HepG2 (cell line): ENCODE data around the gene TNMD. TPM values are rescaled to one million over a fixed set of nuclear protein-coding genes. Genes with fewer than 3 reads are reported as not detected.
A peak's percentile ranks its signal among the peaks of the same experiment; 100 is the strongest.

Experiments used
- ATAC-seq: fragments of 200-7000 bp; cut with Tn5 transposase; 3 replicates; pipeline ENCODE4 v1.9.1; 2020; ENCODE audit warnings: mild to moderate bottlenecking, moderate library complexity
- BruUV-seq: library from RNA; stranded (reverse); fragments of 400-500 nt; replicated peaks from 2 replicates; lab custom pipeline; 2021; lab: Mats Ljungman, UMichigan
- CTCF ChIA-PET: fragments of 300-600 bp; formaldehyde crosslinking; extraction: SDS; loops from one replicate; lab custom pipeline; 2021; ENCODE audit warnings: low total read pairs, inconsistent platforms, low intra/inter-chr PET ratio; lab: Yijun Ruan, JAX
- POLR2A ChIA-PET: fragments of 350-600 bp; sonication (Branson Sonifier 250); formaldehyde crosslinking; loops from one replicate; lab custom pipeline; 2020; ENCODE audit warnings: antibody characterized with exemption, inconsistent platforms; lab: Yijun Ruan, JAX
- DNase-seq: peaks from one replicate; pipeline ENCODE4 v3.0.0-alpha.2; 2015; ENCODE audit warnings: low spot score
- FAIRE-seq: peaks from 3 replicates; lab custom pipeline; 2011; peaks lifted over from hg19 to GRCh38; lab: Jason Lieb, UNC
- H2AFZ ChIP-seq: one replicate; pipeline ENCODE4 v1.6.1; 2011; ENCODE audit warnings: low read length, inconsistent platforms
- H3K27ac ChIP-seq: fragments of 300-600 bp; 3 replicates; pipeline ENCODE4 v1.8.0; 2011; ENCODE audit warnings: mixed run types, mild to moderate bottlenecking, mixed read lengths, low read length, inconsistent platforms; ENCODE audit not compliant: insufficient read depth; ENCODE audit errors: extremely low read length
- H3K27me3 ChIP-seq, 2 experiments: fragments of 200-600 bp in 1 of 2; 2 replicates in 1 of 2; 3 replicates in 1 of 2; pipeline versions ENCODE4 v1.6.0 to v1.8.0; 2011; ENCODE audit warnings: low read length in 2 of 2, mild to moderate bottlenecking in 2 of 2, moderate library complexity in 2 of 2, inconsistent platforms in 1 of 2; ENCODE audit not compliant: insufficient read depth in 2 of 2, control insufficient read depth in 1 of 2
- H3K36me3 ChIP-seq, 2 experiments: fragments of 200-600 bp in 1 of 2; replicated peaks in 1 of 2; 2 replicates in 1 of 2; 3 replicates in 1 of 2; pipeline versions ENCODE4 v1.5.1 to v1.8.0; 2011; ENCODE audit warnings: low read length in 2 of 2, inconsistent platforms in 1 of 2; ENCODE audit not compliant: insufficient read depth in 2 of 2, control insufficient read depth in 1 of 2
- H3K4me1 ChIP-seq: 2 replicates; pipeline ENCODE4 v1.5.1; 2012; ENCODE audit warnings: low read length, inconsistent platforms; ENCODE audit not compliant: insufficient read depth
- H3K4me2 ChIP-seq: 2 replicates; pipeline ENCODE4 v1.6.0; 2011; ENCODE audit warnings: low read depth, low read length, inconsistent platforms
- H3K4me3 ChIP-seq, 3 experiments: fragments of 200-600 bp in 1 of 3; sonication (generic), shearing (Covaris generic) in 1 of 3; replicated peaks in 1 of 3; 2 replicates each; pipeline ENCODE4 v1.5.1; 2011 to 2016; ENCODE audit warnings: low read length in 3 of 3, inconsistent platforms in 2 of 3, low read depth in 2 of 3, mild to moderate bottlenecking in 2 of 3, control low read depth in 1 of 3, mixed read lengths in 1 of 3; ENCODE audit not compliant: insufficient read depth in 1 of 3
- H3K79me2 ChIP-seq: one replicate; pipeline ENCODE4 v1.6.1; 2011; ENCODE audit warnings: low read length, inconsistent platforms; ENCODE audit not compliant: insufficient read depth
- H3K9ac ChIP-seq: 2 replicates; pipeline ENCODE4 v1.6.0; 2011; ENCODE audit warnings: mild to moderate bottlenecking, low read depth, low read length, inconsistent platforms; ENCODE audit not compliant: insufficient read depth
- H3K9me3 ChIP-seq: 2 replicates; pipeline ENCODE4 v1.5.1; 2012; ENCODE audit warnings: mild to moderate bottlenecking, low read length
- H4K20me1 ChIP-seq: 2 replicates; pipeline ENCODE4 v1.6.0; 2011; ENCODE audit warnings: inconsistent platforms, mild to moderate bottlenecking, low read length, moderate library complexity; ENCODE audit not compliant: insufficient read depth
- AHDC1 ChIP-seq: sonication (generic); formaldehyde crosslinking; IDR thresholded peaks from 2 replicates; pipeline ENCODE4 v1.5.1; 2020; ENCODE audit warnings: mild to moderate bottlenecking, missing genetic modification reagents, borderline replicate concordance
- ASH2L ChIP-seq: fragments of 300-600, 200-600 bp; sonication (generic); IDR thresholded peaks from 2 replicates; pipeline ENCODE4 v1.7.0; 2017; ENCODE audit warnings: low read depth, mild to moderate bottlenecking, moderate library complexity, mixed read lengths, low read length; ENCODE audit not compliant: insufficient read length
- CTCF ChIP-seq: sonication (generic); formaldehyde crosslinking; IDR thresholded peaks from 2 replicates; pipeline ENCODE4 v1.5.0; 2020; ENCODE audit warnings: mild to moderate bottlenecking, missing genetic modification reagents, moderate library complexity
- MLXIP ChIP-seq: sonication (generic); formaldehyde crosslinking; IDR thresholded peaks from 2 replicates; pipeline ENCODE4 v1.9.0; 2021; ENCODE audit warnings: missing genetic modification reagents, borderline replicate concordance
- ONECUT2 ChIP-seq: sonication (generic); formaldehyde crosslinking; IDR thresholded peaks from 2 replicates; pipeline ENCODE4 v1.4.0; 2020; ENCODE audit warnings: missing genetic modification reagents
- THAP11 ChIP-seq: IDR thresholded peaks from 2 replicates; pipeline ENCODE4 v1.6.1; 2016; ENCODE audit warnings: missing biosample characterization, missing genetic modification reagents
- TRIM22 ChIP-seq: fragments of 450-650 bp; IDR thresholded peaks from 2 replicates; pipeline ENCODE4 v1.6.1; 2017
- ZNF580 ChIP-seq: IDR thresholded peaks from 2 replicates; pipeline ENCODE4 v1.6.1; 2016; ENCODE audit warnings: low read depth, borderline replicate concordance
- WGBS: methylation state at CpG from one replicate; pipeline ENCODE4 v1.1.6; 2017; ENCODE audit warnings: low lambda C conversion rate; 5-methylcytosine and 5-hydroxymethylcytosine counted together
- in situ Hi-C: cut with HindIII; loops from 2 replicates; pipeline ENCODE4 v1.10.0; 2017; ENCODE audit warnings: low pct_unique_long_range_greater_than_20kb; ENCODE audit not compliant: extremely low pct_ligation_motif_present
- intact Hi-C: fragments of 100-400 bp; cut with micrococcal nuclease; formaldehyde crosslinking; loops from one replicate; pipeline ENCODE4 v1.10.0; 2022; ENCODE audit not compliant: unreplicated experiment
- polyA plus RNA-seq, 8 experiments: library from polyadenylated mRNA; depleted of rRNA in 3 of 8; stranded (reverse) in 7 of 8; unstranded in 1 of 8; fragments of >200 nt; fragmentation: Illumina TruSeq in 4 of 8; extraction: Trizol in 4 of 8; gene quantifications; 2 replicates each; pipeline versions ENCODE4 v1.2.1 to v1.2.3, GENCODE V29; 2011 to 2016; ENCODE audit warnings: low read depth in 4 of 8, missing spikeins in 1 of 8, mixed read lengths in 1 of 8; ENCODE audit not compliant: insufficient read depth in 1 of 8
- total RNA-seq, 5 experiments: library from RNA; depleted of rRNA; stranded (reverse); fragments of >200 nt; fragmentation: Illumina TruSeq; extraction: Trizol; gene quantifications; 2 replicates each; pipeline ENCODE4 v1.2.3, GENCODE V29; 2016; ENCODE audit warnings: low read depth in 1 of 5

The TNMD gene
- total and polyA plus RNA-seq, 2 of the 13 experiments (the other 11 are each of a cell fraction or from before 2014, with no cell fraction given), result not detected

GRCh38 chrX:100636321-100636991 is 51.7 kb downstream of the TNMD start, which contains the start of gene TSPAN6:
Gene TSPAN6 (minus strand): TSS chrX:100636806. CDS start chrX:100636694, 112 bp downstream.
- CTCF ChIA-PET, result no interaction called here
- Histone ChIP-seq H4K20me1 (no peaks in the 10 kb centered on the region), H3K4me1 (peaks cover 30% of the 10 kb centered on the region; the same call in 1 of the 2 replicates), H3K4me3 (peak within 1 kb of the TSS; percentile 66 to 77 (median 73)), H3K9me3 (no peaks in the 10 kb centered on the region), H3K4me2 (peak within 1 kb of the TSS; percentile 64), H3K27me3 (no peaks in the 10 kb centered on the region; a peak in 1 of 5 replicates), H3K79me2 (peaks cover 12% of the 10 kb centered on the region), H2AFZ (no peak within 1 kb of the TSS), H3K27ac (peak within 1 kb of the TSS; percentile 92), H3K9ac (peak within 1 kb of the TSS; percentile 84), H3K36me3 (peaks cover 0 to 1% of the 10 kb centered on the region in 2 experiments; a peak in 2 of 5 replicates)
- 0% methylated on average over 2 of the region's 51 CpGs for WGBS
- intact Hi-C loops, result loop anchor here (1.0 kb wide), 2 partner anchors 13 to 124 kb away; no protein-coding TSS in a partner anchor
- POLR2A ChIA-PET, result interaction anchor here (1.4 to 2.5 kb wide), 3 partner anchors 11 to 22 kb away, joined by 5 to 67 read pairs (median 11); no protein-coding TSS in a partner anchor
- peak; percentile 86 for DNase-seq
- FAIRE-seq, result peak; percentile 100
- in situ Hi-C loops, result no loop called here
- TSS peak; percentile 70 for BruUV-seq
- peak; percentile 99 for ATAC-seq
- TF ChIP-seq ASH2L, result peak; percentile 52
- TF ChIP-seq THAP11 (CRISPR knock-in tag), result 0 out of 2 replicates have a peak, but pooled peaks have one; percentile 14
- no peak for TF ChIP-seq TRIM22
- TF ChIP-seq MLXIP, result no peak
- TF ChIP-seq ZNF580 (CRISPR knock-in tag), result peak; percentile 44; the same call in 1 of the 2 replicates
- no peak for TF ChIP-seq ONECUT2 (CRISPR knock-in tag)
- TF ChIP-seq AHDC1 (CRISPR knock-in tag), result no peak
- TF ChIP-seq CTCF, result peak; percentile 67
